HG03571 (cell line): ENCODE measurements around the gene GPATCH1.
"Not testable (repeated sequence)": the region's sequence is repeated elsewhere in the genome, so short reads cannot be mapped to it uniquely, and the experiment has no call there.

Experiments used
- ATAC-seq: cut with Tn5 transposase; IDR thresholded peaks from one replicate; pipeline ENCODE4 v1.9.1; 2021; ENCODE audit not compliant: unreplicated experiment

The GPATCH1 gene

GRCh38 chr19:33110137-33110910 is 29.3 kb downstream of the GPATCH1 start:
- no peak for ATAC-seq

GRCh38 chr19:33111587-33111986 is 30.6 kb downstream of the GPATCH1 start:
- no peak for ATAC-seq

- no peak for ATAC-seq
Observed at GRCh38 chr19:33114312-33114711, 33.3 kb downstream of the GPATCH1 start.

- ATAC-seq = no peak
Observed at GRCh38 chr19:33117501-33117900, 36.5 kb downstream of the GPATCH1 start.

GRCh38 chr19:33118643-33119042 is 37.7 kb downstream of the GPATCH1 start:
- ATAC-seq = no peak

GRCh38 chr19:33124207-33125098 is 43.5 kb downstream of the GPATCH1 start:
- no peak for ATAC-seq

- no peak for ATAC-seq
Observed at GRCh38 chr19:33125929-33126388, 45.0 kb downstream of the GPATCH1 start.

- ATAC-seq = not testable (repeated sequence)
Observed at GRCh38 chr19:33126712-33127111, 45.7 kb downstream of the GPATCH1 start.

- no peak for ATAC-seq
Observed at GRCh38 chr19:33129901-33130300, 48.9 kb downstream of the GPATCH1 start.

GRCh38 chr19:33130433-33130832 is 49.5 kb downstream of the GPATCH1 start:
- no peak for ATAC-seq

- no peak for ATAC-seq
Observed at GRCh38 chr19:33132021-33132420, 51.0 kb downstream of the GPATCH1 start, which contains the start of gene WDR88. TSS of gene WDR88 (plus strand) at chr19:33132114. CDS start at chr19:33132170, 56 bp downstream.

- ATAC-seq = no peak
Observed at GRCh38 chr19:33132425-33132824, 51.4 kb downstream of the GPATCH1 start.

GRCh38 chr19:33133438-33134031 is 52.6 kb downstream of the GPATCH1 start:
- no peak for ATAC-seq

GRCh38 chr19:33134571-33135041 is 53.6 kb downstream of the GPATCH1 start:
- ATAC-seq = no peak

- ATAC-seq = no peak
Observed at GRCh38 chr19:33139165-33139564, 58.2 kb downstream of the GPATCH1 start.

GRCh38 chr19:33143897-33144405 is 63.0 kb downstream of the GPATCH1 start:
- no peak for ATAC-seq

- no peak for ATAC-seq
Observed at GRCh38 chr19:33146209-33146608, 65.2 kb downstream of the GPATCH1 start.

GRCh38 chr19:33147538-33147937 is 66.6 kb downstream of the GPATCH1 start:
- no peak for ATAC-seq

GRCh38 chr19:33150852-33151518 is 70.0 kb downstream of the GPATCH1 start:
- no peak for ATAC-seq

- no peak for ATAC-seq
Observed at GRCh38 chr19:33152176-33152575, 71.2 kb downstream of the GPATCH1 start.
